ENCODE measurements around the gene MAEL. TPM values are rescaled to one million over a fixed set of nuclear protein-coding genes. Genes with fewer than 3 reads are reported as not detected.

The MAEL gene
- total RNA-seq, 1 experiment from 2014 or later: not detected

GRCh38 chr1:166956057-166956850 lies 32.8 kb upstream of the MAEL start (continued):
- TF ChIP-seq, protein P1, sequence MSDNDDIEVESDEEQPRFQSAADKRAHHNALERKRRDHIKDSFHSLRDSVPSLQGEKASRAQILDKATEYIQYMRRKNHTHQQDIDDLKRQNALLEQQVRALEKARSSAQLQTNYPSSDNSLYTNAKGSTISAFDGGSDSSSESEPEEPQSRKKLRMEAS (IDR thresholded peaks at IDR 0.05): no peak
- TF ChIP-seq JUND (IDR thresholded peaks at IDR 0.05) (no peak), EZH2phosphoT487 (IDR thresholded peaks at IDR 0.05; ENCODE audit: borderline replicate concordance) (no peak), CEBPB (IDR thresholded peaks at IDR 0.05; ENCODE audit: low read depth) (no peak), ATF3 (IDR thresholded peaks at IDR 0.05) (no peak), ELF1 (IDR thresholded peaks at IDR 0.05; ENCODE audit: borderline replicate concordance, low read depth) (no peak)

GRCh38 chr1:166956872-166957271 lies 32.2 kb upstream of the MAEL start:
- H2AFZ ChIP-seq (ENCODE audit: low read depth, low read length, poor library complexity, severe bottlenecking): no peak overlapping the region
- no peak overlapping the region for H3K9ac ChIP-seq (ENCODE audit: low read length)
- TF ChIP-seq FOSL1 (IDR thresholded peaks at IDR 0.05; ENCODE audit: low read depth): no peak
- TF ChIP-seq TCF7L2 (IDR thresholded peaks at IDR 0.05; ENCODE audit: borderline replicate concordance, extremely low read depth, insufficient read depth, insufficient read length): no peak
- TF ChIP-seq ZBTB33 (IDR thresholded peaks at IDR 0.05; ENCODE audit: extremely low read depth, insufficient replicate concordance, low read length): no peak
- no peak for ATAC-seq
- BruUV-seq (replicated peaks): no TSS peak
- ChIA-PET POLR2A (no interaction called here), RAD21 (ENCODE audit: low non-redundant PET in 1 of 2, low total read pairs in 2 of 2, uncharacterized antibody in 2 of 2, unreplicated experiment in 2 of 2) (no interaction called here), CTCF (no interaction called here)
- intact Hi-C loops (cut with micrococcal nuclease): no loop called here
- H3K27ac ChIP-seq (ENCODE audit: low read depth, low read length): no peak overlapping the region
- no peak overlapping the region for H3K4me2 ChIP-seq (ENCODE audit: low read length)
- no peaks in the 10 kb centered on the region for H3K27me3 ChIP-seq (ENCODE audit: insufficient read depth, low read length)
- no peaks in the 10 kb centered on the region for H3K9me2 ChIP-seq (ENCODE audit: insufficient read depth)
- no peaks in the 10 kb centered on the region for H3K9me3 ChIP-seq (ENCODE audit: control insufficient read depth in 1 of 2, insufficient read depth in 1 of 2, low read depth in 1 of 2, low read length in 2 of 2)
- no peaks in the 10 kb centered on the region for H3K36me3 ChIP-seq (ENCODE audit: control insufficient read depth in 1 of 2, insufficient read depth in 2 of 2, low read length in 2 of 2)
- no peak overlapping the region for H3K4me3 ChIP-seq (replicated peaks in 1 of 2; ENCODE audit: low read depth in 1 of 2, low read length in 2 of 2)
- H3K79me2 ChIP-seq (ENCODE audit: insufficient read depth, low read length): no peaks in the 10 kb centered on the region
- H4K20me1 ChIP-seq (ENCODE audit: insufficient read depth): no peaks in the 10 kb centered on the region
- no peak for DNase-seq (ENCODE audit: low read depth, low spot score)
- peaks cover 6 to 11% of the 10 kb centered on the region in 2 experiments for H3K4me1 ChIP-seq (ENCODE audit: control insufficient read depth in 1 of 2, insufficient read depth in 2 of 2, low read length in 2 of 2)
